Esophagus squamous epithelium (tissue), 4 donors: Measurements from ENCODE around the gene ZBTB8OS.

ENCODE experiments used
- POLR2A ChIP-seq, 4 donors: fragments of 450-650 bp; IDR thresholded peaks; one replicate each; pipeline ENCODE4 v1.6.1; 2017; ENCODE audit warnings: antibody characterized with exemption in 4 of 4, mild to moderate bottlenecking in 4 of 4, moderate library complexity in 3 of 4
- TF ChIP-seq, protein P1 (sequence below), 6 experiments: fragments of 450-650 bp in 4 of 6; fragments of 200-600 bp in 2 of 6; sonication (generic) in 2 of 6; IDR thresholded peaks; one replicate each; pipeline ENCODE4 v1.5.1; 2016 to 2019; ENCODE audit warnings: antibody characterized with exemption in 6 of 6, mild to moderate bottlenecking in 4 of 6, moderate library complexity in 4 of 6

DNA sequence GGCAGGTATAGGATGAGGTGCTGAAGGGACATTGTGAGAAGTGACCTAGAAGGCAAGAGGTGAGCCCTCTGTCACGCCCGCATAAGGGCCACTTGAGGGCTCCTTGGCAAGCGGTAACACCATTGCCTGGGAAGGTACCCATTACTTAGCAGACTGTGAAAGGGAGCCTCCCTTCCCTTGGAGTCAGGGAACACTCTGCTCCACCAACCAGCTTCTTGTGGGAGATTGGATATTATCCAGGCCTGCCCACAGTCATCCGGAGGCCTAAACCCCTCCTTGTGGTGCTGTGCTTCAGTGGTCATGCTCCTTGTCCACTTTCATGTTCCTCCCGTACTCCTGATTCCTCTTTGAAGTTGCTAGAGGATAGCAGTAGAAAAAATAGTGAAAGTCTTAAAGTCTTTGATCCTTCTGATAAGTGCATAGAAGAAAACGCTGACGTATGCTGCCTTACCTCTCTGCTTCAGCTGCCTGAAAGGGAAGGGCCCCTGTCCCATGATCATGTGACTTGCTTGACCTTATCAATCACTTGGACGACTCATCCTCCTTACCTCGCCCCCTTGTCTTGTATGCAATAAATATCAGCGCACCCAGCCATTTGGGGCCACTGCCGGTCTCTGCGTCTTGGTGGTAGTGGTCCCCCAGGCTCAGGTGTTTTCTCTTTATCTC is 16.7 kb upstream of the ZBTB8OS start:
- TF ChIP-seq, protein P1, sequence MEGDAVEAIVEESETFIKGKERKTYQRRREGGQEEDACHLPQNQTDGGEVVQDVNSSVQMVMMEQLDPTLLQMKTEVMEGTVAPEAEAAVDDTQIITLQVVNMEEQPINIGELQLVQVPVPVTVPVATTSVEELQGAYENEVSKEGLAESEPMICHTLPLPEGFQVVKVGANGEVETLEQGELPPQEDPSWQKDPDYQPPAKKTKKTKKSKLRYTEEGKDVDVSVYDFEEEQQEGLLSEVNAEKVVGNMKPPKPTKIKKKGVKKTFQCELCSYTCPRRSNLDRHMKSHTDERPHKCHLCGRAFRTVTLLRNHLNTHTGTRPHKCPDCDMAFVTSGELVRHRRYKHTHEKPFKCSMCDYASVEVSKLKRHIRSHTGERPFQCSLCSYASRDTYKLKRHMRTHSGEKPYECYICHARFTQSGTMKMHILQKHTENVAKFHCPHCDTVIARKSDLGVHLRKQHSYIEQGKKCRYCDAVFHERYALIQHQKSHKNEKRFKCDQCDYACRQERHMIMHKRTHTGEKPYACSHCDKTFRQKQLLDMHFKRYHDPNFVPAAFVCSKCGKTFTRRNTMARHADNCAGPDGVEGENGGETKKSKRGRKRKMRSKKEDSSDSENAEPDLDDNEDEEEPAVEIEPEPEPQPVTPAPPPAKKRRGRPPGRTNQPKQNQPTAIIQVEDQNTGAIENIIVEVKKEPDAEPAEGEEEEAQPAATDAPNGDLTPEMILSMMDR (IDR thresholded peaks at IDR 0.05) = no peak
- no peak for TF ChIP-seq POLR2A (IDR thresholded peaks at IDR 0.05)
